ENCODE data around the gene OR5B21.
A peak's percentile ranks its signal among the peaks of the same experiment; 100 is the strongest.

The OR5B21 gene

DNA sequence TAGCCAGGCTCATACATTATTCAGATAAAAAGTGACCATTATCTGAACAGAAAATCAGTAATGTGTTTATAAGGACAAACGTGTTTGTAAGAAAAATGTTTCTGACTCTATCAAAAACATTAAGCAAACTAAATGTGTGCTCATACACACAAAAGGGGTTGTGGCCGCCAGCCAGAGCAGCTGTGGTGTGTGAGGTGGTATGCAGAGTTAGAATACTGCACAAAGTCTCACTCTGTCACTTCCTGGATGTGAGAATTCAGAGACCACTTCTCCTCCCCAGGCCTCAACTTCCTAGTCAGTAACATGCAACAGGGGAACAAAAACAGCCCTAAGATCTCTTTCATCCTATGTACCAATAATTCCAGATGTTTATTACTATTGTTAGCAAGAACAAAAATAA is 9.4 kb downstream of the OR5B21 start:
- H3K27me3 ChIP-seq (replicated peaks; ENCODE audit: insufficient read depth, low read length), result no peaks in the 10 kb centered on the region
- no peaks in the 10 kb centered on the region for H4K20me1 ChIP-seq (ENCODE audit: insufficient read depth, low read length)
- no peak for DNase-seq
- H3K27ac ChIP-seq (ENCODE audit: low read length), result no peak overlapping the region
- H2AFZ ChIP-seq (ENCODE audit: low read length), result no peak overlapping the region
- H3K79me2 ChIP-seq (ENCODE audit: low read length), result no peaks in the 10 kb centered on the region
- no peak overlapping the region for H3K9ac ChIP-seq (ENCODE audit: low read length)
- H3K4me3 ChIP-seq (ENCODE audit: low read length), result no peak overlapping the region
- H3K4me2 ChIP-seq (ENCODE audit: low read depth, low read length), result no peak overlapping the region
- H3K36me3 ChIP-seq (replicated peaks; ENCODE audit: insufficient read depth, low read length), result no peaks in the 10 kb centered on the region
- H3K9me3 ChIP-seq (replicated peaks; ENCODE audit: insufficient read depth, low read length), result no peaks in the 10 kb centered on the region
- no peaks in the 10 kb centered on the region for H3K9me2 ChIP-seq (replicated peaks; ENCODE audit: insufficient read depth, low read length)
- H3K4me1 ChIP-seq (ENCODE audit: low read length), result peaks cover 18% of the 10 kb centered on the region
- H3F3A ChIP-seq (ENCODE audit: insufficient read depth, low read length), result no peaks in the 10 kb centered on the region
- TF ChIP-seq EZH2phosphoT487 (IDR thresholded peaks at IDR 0.05; ENCODE audit: low read length) (no peak), EZH2 (optimal IDR thresholded peaks at IDR 0.05; ENCODE audit: low read depth, low read length) (no peak)
- TF ChIP-seq, protein P1, sequence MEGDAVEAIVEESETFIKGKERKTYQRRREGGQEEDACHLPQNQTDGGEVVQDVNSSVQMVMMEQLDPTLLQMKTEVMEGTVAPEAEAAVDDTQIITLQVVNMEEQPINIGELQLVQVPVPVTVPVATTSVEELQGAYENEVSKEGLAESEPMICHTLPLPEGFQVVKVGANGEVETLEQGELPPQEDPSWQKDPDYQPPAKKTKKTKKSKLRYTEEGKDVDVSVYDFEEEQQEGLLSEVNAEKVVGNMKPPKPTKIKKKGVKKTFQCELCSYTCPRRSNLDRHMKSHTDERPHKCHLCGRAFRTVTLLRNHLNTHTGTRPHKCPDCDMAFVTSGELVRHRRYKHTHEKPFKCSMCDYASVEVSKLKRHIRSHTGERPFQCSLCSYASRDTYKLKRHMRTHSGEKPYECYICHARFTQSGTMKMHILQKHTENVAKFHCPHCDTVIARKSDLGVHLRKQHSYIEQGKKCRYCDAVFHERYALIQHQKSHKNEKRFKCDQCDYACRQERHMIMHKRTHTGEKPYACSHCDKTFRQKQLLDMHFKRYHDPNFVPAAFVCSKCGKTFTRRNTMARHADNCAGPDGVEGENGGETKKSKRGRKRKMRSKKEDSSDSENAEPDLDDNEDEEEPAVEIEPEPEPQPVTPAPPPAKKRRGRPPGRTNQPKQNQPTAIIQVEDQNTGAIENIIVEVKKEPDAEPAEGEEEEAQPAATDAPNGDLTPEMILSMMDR (IDR thresholded peaks at IDR 0.05; ENCODE audit: low read length), result no peak

- Histone ChIP-seq H3F3A (ENCODE audit: insufficient read depth, low read length) (no peaks in the 10 kb centered on the region), H3K79me2 (ENCODE audit: low read length) (no peaks in the 10 kb centered on the region), H2AFZ (ENCODE audit: low read length) (no peak overlapping the region), H3K36me3 (replicated peaks; ENCODE audit: insufficient read depth, low read length) (no peaks in the 10 kb centered on the region), H3K27ac (ENCODE audit: low read length) (no peak overlapping the region), H3K4me2 (ENCODE audit: low read depth, low read length) (no peak overlapping the region), H3K9ac (ENCODE audit: low read length) (no peak overlapping the region), H3K9me2 (replicated peaks; ENCODE audit: insufficient read depth, low read length) (no peaks in the 10 kb centered on the region), H3K4me3 (ENCODE audit: low read length) (no peak overlapping the region), H3K27me3 (replicated peaks; ENCODE audit: insufficient read depth, low read length) (no peaks in the 10 kb centered on the region), H3K4me1 (ENCODE audit: low read length) (peaks cover 15% of the 10 kb centered on the region), H3K9me3 (replicated peaks; ENCODE audit: insufficient read depth, low read length) (no peaks in the 10 kb centered on the region), H4K20me1 (ENCODE audit: insufficient read depth, low read length) (no peaks in the 10 kb centered on the region)
- no peak for DNase-seq
- TF ChIP-seq EZH2 (optimal IDR thresholded peaks at IDR 0.05; ENCODE audit: low read depth, low read length) (no peak), EZH2phosphoT487 (IDR thresholded peaks at IDR 0.05; ENCODE audit: low read length) (no peak)
- TF ChIP-seq, protein P1 (IDR thresholded peaks at IDR 0.05; ENCODE audit: low read length), result no peak
Observed at GRCh38 chr11:58497951-58498350, 10.0 kb downstream of the OR5B21 start.

GRCh38 chr11:58495906-58496305 is 12.0 kb downstream of the OR5B21 start:
- Histone ChIP-seq H3K4me3 (ENCODE audit: low read length) (no peak overlapping the region), H3K4me1 (ENCODE audit: low read length) (peaks cover 15% of the 10 kb centered on the region), H2AFZ (ENCODE audit: low read length) (no peak overlapping the region), H3K36me3 (replicated peaks; ENCODE audit: insufficient read depth, low read length) (no peaks in the 10 kb centered on the region), H3F3A (ENCODE audit: insufficient read depth, low read length) (no peaks in the 10 kb centered on the region), H3K9ac (ENCODE audit: low read length) (no peak overlapping the region), H3K4me2 (ENCODE audit: low read depth, low read length) (peak overlapping the region; percentile 38; the same call in 1 of the 2 replicates), H4K20me1 (ENCODE audit: insufficient read depth, low read length) (no peaks in the 10 kb centered on the region), H3K9me2 (replicated peaks; ENCODE audit: insufficient read depth, low read length) (no peaks in the 10 kb centered on the region), H3K79me2 (ENCODE audit: low read length) (no peaks in the 10 kb centered on the region), H3K9me3 (replicated peaks; ENCODE audit: insufficient read depth, low read length) (no peaks in the 10 kb centered on the region), H3K27ac (ENCODE audit: low read length) (no peak overlapping the region), H3K27me3 (replicated peaks; ENCODE audit: insufficient read depth, low read length) (no peaks in the 10 kb centered on the region)
- DNase-seq, result peak; percentile 11
- TF ChIP-seq EZH2phosphoT487 (IDR thresholded peaks at IDR 0.05; ENCODE audit: low read length) (no peak), EZH2 (optimal IDR thresholded peaks at IDR 0.05; ENCODE audit: low read depth, low read length) (no peak)
- TF ChIP-seq, protein P1 (IDR thresholded peaks at IDR 0.05; ENCODE audit: low read length), result peak; percentile 22; the same call in 1 of the 2 replicates
